ENCODE measurements around the gene DENND4A. TPM values are rescaled to one million over a fixed set of nuclear protein-coding genes. Genes with fewer than 3 reads are reported as not detected.

Gene DENND4A
- total and polyA plus RNA-seq, 2 of the 4 experiments (the other 2 are of a cell fraction) = 4.1 to 17.7 TPM

GRCh38 chr15:65732698-65733097 is 59.4 kb downstream of the DENND4A start:
- Histone ChIP-seq H2BK20ac (ENCODE audit: low read depth, low read length) (no peak overlapping the region), H2BK5ac (ENCODE audit: low read depth, low read length, poor library complexity, severe bottlenecking) (peak overlapping the region; percentile 81), H2AK9ac (replicated peaks; ENCODE audit: low read depth, low read length, poor library complexity) (no peak overlapping the region), H4K20me1 (ENCODE audit: insufficient read depth, low read length) (no peaks in the 10 kb centered on the region), H3K79me1 (ENCODE audit: low read depth in 1 of 2, low read length in 2 of 2) (no peaks in the 10 kb centered on the region), H3K4ac (ENCODE audit: low read depth, low read length) (no peak overlapping the region), H3K27ac (ENCODE audit: insufficient read depth, low read length) (peak overlapping the region; percentile 56; the same call in 1 of the 2 replicates), H3K23ac (ENCODE audit: low read depth, low read length) (no peak overlapping the region), H3K18ac (ENCODE audit: low read depth, low read length) (peak overlapping the region; percentile 92), H3K9ac (ENCODE audit: low read depth, low read length) (no peak overlapping the region), H2AK5ac (ENCODE audit: low read depth, low read length) (no peak overlapping the region), H3K4me2 (ENCODE audit: low read depth, low read length) (peak overlapping the region; percentile 50), H2AFZ (replicated peaks; ENCODE audit: low read length, poor library complexity) (no peak overlapping the region), H3K14ac (replicated peaks; ENCODE audit: low read depth, low read length) (no peak overlapping the region), H2BK120ac (ENCODE audit: low read depth, low read length) (no peak overlapping the region), H3K9me1 (ENCODE audit: insufficient read depth, low read length) (0 out of 2 replicates have a peak, but pooled peaks cover 2% of the 10 kb centered on the region), H4K8ac (ENCODE audit: low read depth in 2 of 2, low read length in 2 of 2) (peak overlapping the region in 1 of 2 experiments; percentile 9; a peak in 1 of 4 replicates), H2BK15ac (ENCODE audit: low read depth, low read length) (no peak overlapping the region), H3K4me3 (ENCODE audit: insufficient read depth, low read depth, low read length) (no peak overlapping the region), H3K4me1 (ENCODE audit: control insufficient read depth, insufficient read depth, low read length) (peaks cover 6% of the 10 kb centered on the region; the same call in 1 of the 2 replicates), H4K5ac (ENCODE audit: low read depth, low read length) (peak overlapping the region; percentile 80; the same call in 1 of the 2 replicates), H3K36me3 (ENCODE audit: control insufficient read depth, insufficient read depth, low read length) (peaks cover 9% of the 10 kb centered on the region), H3K27me3 (ENCODE audit: control insufficient read depth, insufficient read depth, low read length) (no peaks in the 10 kb centered on the region), H3K9me3 (ENCODE audit: control insufficient read depth, insufficient read depth, low read length) (no peaks in the 10 kb centered on the region), H4K91ac (ENCODE audit: insufficient read depth, low read depth, low read length) (no peak overlapping the region), H3K56ac (ENCODE audit: extremely low read depth, insufficient read depth, low read length) (no peak overlapping the region)
- ChIA-PET POLR2A (ENCODE audit: unreplicated experiment) (no interaction called here), CTCF (no interaction called here)
- no CpG with 5 or more reads among the region's 2 CpGs for WGBS, 2 experiments (ENCODE audit: extremely low coverage in 2 of 2, insufficient read length in 1 of 2)
- peak; percentile 46 for DNase-seq
- no TSS peak for BruUV-seq (replicated peaks)
- in situ Hi-C loops (cut with MboI; ENCODE audit: low sequenced_read_pairs) (no loop called here), intact Hi-C loops (cut with micrococcal nuclease) (loop anchor here (5.0 kb wide), 1 partner anchor 140 kb away; no protein-coding TSS in a partner anchor), dilution Hi-C loops (cut with HindIII; ENCODE audit: low sequenced_read_pairs, unreplicated experiment) (no loop called here)
- TF ChIP-seq MAZ (IDR thresholded peaks at IDR 0.05; ENCODE audit: borderline replicate concordance, low read depth, low read length) (no peak), RAD21 (IDR thresholded peaks at IDR 0.05; ENCODE audit: low read length) (no peak), CEBPB (IDR thresholded peaks at IDR 0.05; ENCODE audit: low read depth, low read length) (no peak), BHLHE40 (IDR thresholded peaks at IDR 0.05; ENCODE audit: low read depth, low read length) (no peak), CHD1 (IDR thresholded peaks at IDR 0.05; ENCODE audit: low read depth, low read length) (no peak), MAFK (IDR thresholded peaks at IDR 0.05; ENCODE audit: low read depth, low read length) (no peak), MXI1 (IDR thresholded peaks at IDR 0.05; ENCODE audit: borderline replicate concordance, low read depth, low read length) (no peak), ELK1 (IDR thresholded peaks at IDR 0.05; ENCODE audit: borderline replicate concordance, low read depth, low read length) (no peak), POLR2A (IDR thresholded peaks at IDR 0.05; ENCODE audit: low read depth, low read length) (no peak), CTCF (conservative IDR thresholded peaks at IDR 0.05; ENCODE audit: low read depth, low read length) (no peak), USF2 (IDR thresholded peaks at IDR 0.05; ENCODE audit: low read depth, low read length) (no peak), RCOR1 (IDR thresholded peaks at IDR 0.05; ENCODE audit: insufficient replicate concordance, low read length) (no peak), RFX5 (IDR thresholded peaks at IDR 0.05; ENCODE audit: low read depth, low read length) (no peak), SMC3 (IDR thresholded peaks at IDR 0.05; ENCODE audit: low read depth, low read length) (no peak), NFE2L2 (IDR thresholded peaks at IDR 0.05; ENCODE audit: low read depth, low read length) (no peak), FOS (IDR thresholded peaks at IDR 0.05; ENCODE audit: low read depth, low read length) (no peak)
- no peak; the same call in 1 of the 2 replicates for ATAC-seq (ENCODE audit: low read depth)
